LNCaP clone FGC (cell line): ENCODE data around the gene LRRC39.

Experiments used
- DNase-seq: peaks from one replicate; pipeline ENCODE4 v3.0.0-alpha.2; 2011; ENCODE audit warnings: low read depth
- H3K4me3 ChIP-seq: 2 replicates; pipeline ENCODE4 v1.5.1; 2011; ENCODE audit warnings: mild to moderate bottlenecking, low read depth, low read length, control low read depth
- TF ChIP-seq, protein P1 (sequence below): IDR thresholded peaks from 2 replicates; pipeline ENCODE4 v1.5.1; 2012; ENCODE audit warnings: mild to moderate bottlenecking; ENCODE audit not compliant: control insufficient read depth, insufficient read depth; ENCODE audit errors: extremely low read depth

LRRC39 gene

DNA sequence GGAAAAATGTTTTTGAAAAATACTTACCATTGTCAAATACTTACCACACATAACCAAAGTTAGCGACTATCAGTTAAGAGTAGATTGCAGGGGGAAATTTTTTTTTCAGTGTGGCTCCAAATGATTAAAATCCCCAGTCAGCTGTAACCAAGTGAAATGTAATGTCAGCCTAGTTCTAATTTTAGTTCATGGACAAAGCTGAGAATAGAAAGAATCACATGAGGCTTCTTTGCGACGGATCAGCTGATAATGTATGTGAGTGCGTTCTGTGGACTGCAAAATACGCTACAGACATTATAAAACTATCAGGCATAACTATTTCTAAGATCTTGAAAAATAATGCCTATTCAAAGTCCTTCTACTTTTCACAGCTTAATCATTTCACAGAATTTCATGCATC lies at the start of gene LRRC39:
TSS of gene LRRC39 (minus strand) at position 166 of the 400 bp plus-strand sequence. CDS start 9,740 bp downstream, outside the sequence.
- H3K4me3 ChIP-seq: no peak within 1 kb of the TSS
- no peak for DNase-seq
- TF ChIP-seq, protein P1, sequence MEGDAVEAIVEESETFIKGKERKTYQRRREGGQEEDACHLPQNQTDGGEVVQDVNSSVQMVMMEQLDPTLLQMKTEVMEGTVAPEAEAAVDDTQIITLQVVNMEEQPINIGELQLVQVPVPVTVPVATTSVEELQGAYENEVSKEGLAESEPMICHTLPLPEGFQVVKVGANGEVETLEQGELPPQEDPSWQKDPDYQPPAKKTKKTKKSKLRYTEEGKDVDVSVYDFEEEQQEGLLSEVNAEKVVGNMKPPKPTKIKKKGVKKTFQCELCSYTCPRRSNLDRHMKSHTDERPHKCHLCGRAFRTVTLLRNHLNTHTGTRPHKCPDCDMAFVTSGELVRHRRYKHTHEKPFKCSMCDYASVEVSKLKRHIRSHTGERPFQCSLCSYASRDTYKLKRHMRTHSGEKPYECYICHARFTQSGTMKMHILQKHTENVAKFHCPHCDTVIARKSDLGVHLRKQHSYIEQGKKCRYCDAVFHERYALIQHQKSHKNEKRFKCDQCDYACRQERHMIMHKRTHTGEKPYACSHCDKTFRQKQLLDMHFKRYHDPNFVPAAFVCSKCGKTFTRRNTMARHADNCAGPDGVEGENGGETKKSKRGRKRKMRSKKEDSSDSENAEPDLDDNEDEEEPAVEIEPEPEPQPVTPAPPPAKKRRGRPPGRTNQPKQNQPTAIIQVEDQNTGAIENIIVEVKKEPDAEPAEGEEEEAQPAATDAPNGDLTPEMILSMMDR: no peak

DNA sequence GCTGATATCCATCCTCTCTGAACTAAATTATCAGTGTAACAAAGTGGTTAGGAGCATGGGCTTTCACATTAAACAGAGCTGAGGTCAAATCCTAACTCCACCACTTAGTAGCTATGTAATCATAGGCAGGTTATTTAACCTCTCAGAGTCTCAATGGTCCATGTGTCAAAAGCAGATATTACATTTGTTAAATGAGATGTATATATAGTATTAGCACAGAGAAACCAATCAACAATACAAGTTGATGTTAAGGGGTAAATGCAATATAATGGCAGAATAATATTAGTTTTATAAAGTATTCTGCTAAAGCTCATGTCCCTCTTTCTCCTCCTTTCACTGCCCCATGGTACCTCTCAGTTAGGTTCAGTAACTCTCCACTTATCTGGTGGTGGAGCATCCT lies 44.4 kb upstream of the LRRC39 start:
- DNase-seq: no peak
- TF ChIP-seq, protein P1: no peak
- no peak overlapping the region for H3K4me3 ChIP-seq

DNA sequence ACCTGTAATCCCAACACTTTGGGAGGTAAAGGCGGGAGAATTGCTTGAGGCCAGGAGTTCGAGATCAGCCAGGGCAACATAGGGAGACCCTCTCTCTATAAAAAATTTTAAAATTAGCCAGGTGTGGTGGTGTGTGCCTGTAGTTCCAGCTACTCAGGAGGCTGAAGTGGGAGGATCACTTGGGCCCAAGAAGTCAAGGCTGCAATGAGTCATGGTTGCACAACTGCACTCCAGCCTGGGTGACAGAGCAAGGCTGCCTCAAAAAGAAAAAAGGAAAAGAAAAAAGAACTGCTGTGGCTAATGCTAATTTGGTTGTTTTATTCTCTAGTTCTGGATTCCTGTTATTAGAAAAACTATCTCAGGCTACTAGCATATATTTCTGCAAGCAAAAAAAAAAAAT lies 41.8 kb upstream of the LRRC39 start:
- TF ChIP-seq, protein P1: no peak
- H3K4me3 ChIP-seq: no peak overlapping the region
- no peak for DNase-seq

DNA sequence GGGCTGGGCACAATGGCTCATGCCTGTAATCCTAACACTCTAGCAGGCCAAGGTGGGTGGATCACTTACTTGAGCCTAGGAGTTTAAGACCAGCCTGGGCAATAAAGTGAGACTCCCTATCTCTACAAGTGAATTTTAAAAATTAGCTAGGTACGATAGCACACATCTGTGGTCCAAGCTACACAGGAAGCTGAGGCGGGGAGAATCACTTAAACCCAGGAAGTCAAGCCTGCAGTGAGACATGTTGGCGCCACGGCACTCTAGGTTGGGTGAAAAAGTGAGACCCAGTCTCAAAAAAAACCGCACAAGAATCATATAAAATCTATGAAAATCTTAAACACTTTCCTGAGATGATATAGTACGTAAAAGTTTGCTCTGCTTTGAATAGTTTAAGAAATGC lies 41.4 kb upstream of the LRRC39 start:
- no peak overlapping the region for H3K4me3 ChIP-seq
- TF ChIP-seq, protein P1: no peak
- no peak for DNase-seq

DNA sequence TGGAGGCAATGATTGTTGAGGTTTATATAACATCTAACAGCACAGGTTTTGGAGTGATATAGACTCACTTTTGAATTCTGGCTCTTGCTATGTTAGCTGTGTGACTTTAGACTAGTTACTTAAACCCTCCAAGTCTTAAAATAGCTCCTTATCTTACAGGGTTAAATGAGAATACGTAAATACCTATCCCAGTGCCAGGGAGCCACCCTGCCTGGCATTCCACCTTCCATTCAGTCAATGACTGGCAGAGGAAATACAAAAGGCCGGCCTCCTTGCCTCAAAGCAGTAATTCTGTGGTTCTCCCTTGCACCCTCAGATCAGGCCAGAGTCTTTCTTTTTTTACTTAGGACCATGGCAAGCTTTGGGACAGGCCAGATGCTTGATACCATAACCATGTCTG lies 39.8 kb upstream of the LRRC39 start:
- DNase-seq: no peak
- TF ChIP-seq, protein P1: no peak
- H3K4me3 ChIP-seq: no peak overlapping the region

DNA sequence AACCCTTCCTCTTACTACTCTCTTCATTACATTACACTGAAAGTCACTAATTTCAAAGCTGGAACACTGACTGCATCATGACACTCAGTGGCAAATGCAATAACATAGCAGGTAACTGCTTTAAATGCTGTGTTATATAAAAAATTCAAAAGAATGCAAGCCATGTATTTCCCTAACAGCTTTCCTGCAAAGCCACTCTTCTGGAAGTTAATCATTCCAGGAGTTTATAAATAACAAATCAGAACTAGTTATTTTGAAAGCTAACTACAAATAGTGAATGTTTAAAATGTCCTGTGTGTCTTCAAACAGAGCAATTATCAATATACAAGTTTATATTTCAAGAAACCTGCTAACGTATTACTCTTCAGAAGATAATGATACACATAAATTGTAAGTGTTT lies 37.0 kb upstream of the LRRC39 start:
- H3K4me3 ChIP-seq: no peak overlapping the region
- TF ChIP-seq, protein P1: no peak
- no peak for DNase-seq

DNA sequence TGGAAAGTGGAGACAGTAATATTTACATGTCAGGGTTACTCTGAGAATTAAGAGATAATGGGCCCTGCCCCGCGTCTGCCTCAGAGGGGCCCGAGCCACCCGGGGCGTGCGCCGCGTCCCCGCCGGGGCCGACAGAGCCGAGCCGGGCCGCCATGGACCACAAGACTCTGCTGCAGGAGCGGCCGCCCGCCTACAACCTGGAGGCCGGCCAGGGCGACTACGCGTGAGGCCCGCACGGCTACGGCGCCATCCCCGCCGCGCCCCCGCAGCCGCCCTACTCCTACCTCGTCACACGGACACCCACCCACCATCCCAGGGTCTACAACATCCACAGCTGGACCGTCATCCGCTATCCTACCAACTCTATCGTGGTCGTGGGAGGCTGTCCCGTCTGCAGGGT lies 35.1 kb upstream of the LRRC39 start:
- DNase-seq: no peak
- H3K4me3 ChIP-seq: no peak overlapping the region
- TF ChIP-seq, protein P1: no peak
